Astrocyte (in vitro differentiated cells and primary cell): ENCODE data around the gene RASGRP2.

Experiments
- CTCF ChIP-seq: IDR thresholded peaks from 2 replicates; pipeline ENCODE4 v1.5.1; 2011; ENCODE audit warnings: low read depth, mild to moderate bottlenecking, inconsistent platforms, low read length, moderate library complexity; ENCODE audit not compliant: insufficient read depth
- EZH2 ChIP-seq: IDR thresholded peaks from 2 replicates; pipeline ENCODE4 v1.6.1; 2012; ENCODE audit warnings: mild to moderate bottlenecking, low read length, inconsistent platforms; ENCODE audit not compliant: insufficient read depth

GRCh38 chr11:64711138-64711955 is 32.6 kb downstream of the RASGRP2 start:
- TF ChIP-seq CTCF (no peak), EZH2 (no peak)
